ENCODE measurements around the gene MKNK1.

The MKNK1 gene

DNA sequence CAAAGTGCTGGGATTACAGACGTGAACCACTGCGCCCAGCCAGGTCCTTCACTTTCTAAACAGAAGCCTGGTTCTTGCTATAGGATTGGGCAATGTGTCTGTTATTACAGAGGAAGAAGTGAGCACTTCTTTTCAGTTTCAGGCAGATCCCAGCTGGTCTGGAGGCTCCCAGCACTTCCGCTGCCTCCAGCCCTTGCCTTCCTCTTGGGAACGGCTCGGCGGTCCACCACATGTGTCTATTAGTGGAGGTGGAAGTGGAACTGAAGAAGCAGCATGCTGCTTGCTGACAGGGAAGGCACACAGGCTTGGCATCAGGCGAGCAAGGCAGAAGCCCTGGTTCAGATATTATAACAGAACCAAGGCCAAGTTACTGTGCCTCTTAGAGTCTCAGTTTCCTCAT, 17.0 kb downstream of the MKNK1 start:
- no peak for DNase-seq (ENCODE audit: low read depth, low spot score)
- H3K4me3 ChIP-seq (ENCODE audit: low read depth, low read length): no peak overlapping the region
- POLR2A ChIA-PET: no interaction called here
- TF ChIP-seq, protein P1, sequence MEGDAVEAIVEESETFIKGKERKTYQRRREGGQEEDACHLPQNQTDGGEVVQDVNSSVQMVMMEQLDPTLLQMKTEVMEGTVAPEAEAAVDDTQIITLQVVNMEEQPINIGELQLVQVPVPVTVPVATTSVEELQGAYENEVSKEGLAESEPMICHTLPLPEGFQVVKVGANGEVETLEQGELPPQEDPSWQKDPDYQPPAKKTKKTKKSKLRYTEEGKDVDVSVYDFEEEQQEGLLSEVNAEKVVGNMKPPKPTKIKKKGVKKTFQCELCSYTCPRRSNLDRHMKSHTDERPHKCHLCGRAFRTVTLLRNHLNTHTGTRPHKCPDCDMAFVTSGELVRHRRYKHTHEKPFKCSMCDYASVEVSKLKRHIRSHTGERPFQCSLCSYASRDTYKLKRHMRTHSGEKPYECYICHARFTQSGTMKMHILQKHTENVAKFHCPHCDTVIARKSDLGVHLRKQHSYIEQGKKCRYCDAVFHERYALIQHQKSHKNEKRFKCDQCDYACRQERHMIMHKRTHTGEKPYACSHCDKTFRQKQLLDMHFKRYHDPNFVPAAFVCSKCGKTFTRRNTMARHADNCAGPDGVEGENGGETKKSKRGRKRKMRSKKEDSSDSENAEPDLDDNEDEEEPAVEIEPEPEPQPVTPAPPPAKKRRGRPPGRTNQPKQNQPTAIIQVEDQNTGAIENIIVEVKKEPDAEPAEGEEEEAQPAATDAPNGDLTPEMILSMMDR (IDR thresholded peaks at IDR 0.05; ENCODE audit: insufficient read depth, low read length, missing control alignments): no peak
- CTCF ChIA-PET: no interaction called here

DNA sequence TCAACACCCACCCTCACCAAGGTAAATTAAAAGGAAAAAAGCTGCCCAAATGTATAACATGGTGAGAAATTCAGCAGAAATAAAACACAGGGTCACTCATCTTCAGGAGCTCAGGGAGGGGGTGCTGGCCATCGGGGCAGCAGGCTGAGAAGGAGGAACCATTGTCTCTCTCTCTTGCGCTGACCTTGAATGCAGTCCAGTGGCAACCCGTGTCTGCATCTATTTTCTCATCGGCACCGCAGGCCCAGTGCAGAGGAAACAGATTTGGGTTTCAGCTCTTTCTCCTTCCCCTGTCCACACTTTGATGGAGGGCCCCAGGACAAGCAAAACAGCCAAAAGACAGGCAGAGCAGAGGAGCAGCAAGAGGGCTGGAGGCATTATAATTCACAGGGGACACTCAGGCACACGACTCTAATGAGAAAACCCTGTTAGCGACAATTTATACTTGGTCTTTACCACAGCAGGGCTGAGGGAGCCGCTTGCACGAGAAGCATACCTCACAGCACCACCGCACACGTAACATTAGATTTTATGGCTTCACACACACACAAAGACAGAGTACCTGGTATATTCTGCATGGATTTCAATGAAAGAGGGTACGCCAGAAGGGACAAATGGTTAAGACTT, 18.6 kb downstream of the MKNK1 start:
- H3K4me3 ChIP-seq (ENCODE audit: low read depth, low read length): no peak overlapping the region
- TF ChIP-seq, protein P1 (IDR thresholded peaks at IDR 0.05; ENCODE audit: insufficient read depth, low read length, missing control alignments): no peak

DNA sequence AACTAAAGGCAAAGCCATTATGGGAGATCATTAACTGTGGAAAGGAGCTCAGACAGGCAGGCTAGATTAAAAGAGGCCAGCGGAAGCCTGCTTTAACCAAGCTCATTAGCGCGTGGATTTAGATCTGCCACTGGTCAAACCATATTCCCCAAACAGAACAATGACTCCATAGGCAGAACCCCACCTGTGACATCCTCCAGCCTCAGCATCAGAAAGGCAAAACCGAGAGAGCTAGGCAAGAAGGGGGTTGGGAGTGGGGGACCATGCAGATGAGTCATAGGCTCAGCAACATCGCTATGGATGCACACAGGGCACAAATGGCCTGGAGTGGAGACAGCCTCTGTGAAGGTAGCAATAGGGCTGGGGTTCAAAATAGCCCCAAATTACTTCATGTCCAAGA, 20.6 kb downstream of the MKNK1 start:
- CTCF ChIA-PET: interaction anchor here (1.2 to 1.7 kb wide), 3 partner anchors 35 to 56 kb away, joined by 4 read pairs; no protein-coding TSS in a partner anchor

More for the DNA sequence above, 18.6 kb downstream of the MKNK1 start:
- no peak for DNase-seq (ENCODE audit: low read depth, low spot score)
- CTCF ChIA-PET: interaction anchor here (1.3 kb wide), 1 partner anchor 31 kb away, joined by 3 read pairs; the partner anchor contains the start of gene MOB3C
- POLR2A ChIA-PET: no interaction called here

DNA sequence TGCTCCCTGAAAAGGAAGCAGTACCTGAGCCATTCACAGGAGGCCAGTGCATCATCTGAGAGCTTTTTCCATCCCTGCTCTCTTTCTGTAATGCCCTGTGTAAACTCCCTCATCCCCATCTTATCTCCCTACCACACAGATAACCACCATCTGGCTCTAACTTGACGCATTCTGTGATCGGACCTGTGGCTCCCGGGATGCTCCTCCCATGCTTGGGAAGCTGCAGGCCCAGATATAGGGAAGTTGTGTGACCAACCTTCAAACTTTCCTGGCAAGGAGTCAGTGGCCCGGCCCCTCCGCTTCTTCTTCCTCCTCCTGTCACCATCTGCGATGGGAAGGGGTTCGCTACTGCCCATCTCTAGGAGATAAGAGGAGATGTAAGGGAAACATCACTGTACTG, 21.1 kb downstream of the MKNK1 start:
- POLR2A ChIA-PET: no interaction called here
- TF ChIP-seq, protein P1 (IDR thresholded peaks at IDR 0.05; ENCODE audit: insufficient read depth, low read length, missing control alignments): no peak
- H3K4me3 ChIP-seq (ENCODE audit: low read depth, low read length): no peak overlapping the region
- CTCF ChIA-PET: interaction anchor here (1.2 to 1.7 kb wide), 3 partner anchors 35 to 56 kb away, joined by 4 read pairs; no protein-coding TSS in a partner anchor
- no peak for DNase-seq (ENCODE audit: low read depth, low spot score)

More for the DNA sequence above, 20.6 kb downstream of the MKNK1 start:
- no peak for DNase-seq (ENCODE audit: low read depth, low spot score)
- no peak overlapping the region for H3K4me3 ChIP-seq (ENCODE audit: low read depth, low read length)
- POLR2A ChIA-PET: no interaction called here
- TF ChIP-seq, protein P1 (IDR thresholded peaks at IDR 0.05; ENCODE audit: insufficient read depth, low read length, missing control alignments): no peak

DNA sequence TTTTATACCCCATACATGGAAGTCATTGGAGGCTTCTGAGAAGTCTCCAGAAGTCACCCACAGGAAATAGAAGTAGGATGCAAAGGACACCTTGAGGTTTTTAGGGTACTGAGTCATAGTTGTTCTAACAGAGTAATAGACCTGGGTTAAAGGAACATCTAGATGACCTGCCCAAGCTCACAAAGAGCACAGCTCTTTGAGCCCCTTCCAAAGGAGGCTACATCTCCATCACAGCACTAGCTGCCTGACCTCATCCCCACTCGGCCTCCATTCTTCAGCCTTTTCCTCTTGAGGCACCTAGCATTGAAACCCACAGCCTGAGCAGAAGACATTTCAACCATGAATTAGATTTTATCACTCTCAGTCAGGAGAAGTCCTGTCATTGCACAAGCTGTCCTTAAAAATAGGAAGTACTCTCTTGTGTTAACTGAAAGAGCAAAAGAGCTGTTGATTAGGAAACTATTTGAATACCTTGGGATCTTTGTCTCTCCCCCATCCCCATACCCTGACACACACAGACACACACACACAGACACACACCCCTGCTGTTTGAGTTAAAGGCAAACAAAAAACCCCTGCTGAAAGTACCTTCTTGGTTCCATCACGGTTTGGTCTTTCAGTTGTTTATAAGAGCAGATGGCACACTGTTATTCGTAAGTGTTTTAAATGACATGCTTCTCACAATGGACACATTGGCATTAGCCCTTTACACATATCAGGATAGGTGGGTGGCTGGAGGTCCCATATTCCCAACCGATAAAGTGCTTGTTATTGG, 22.2 kb downstream of the MKNK1 start:
- ChIA-PET CTCF (interaction anchor here (1.3 kb wide), 1 partner anchor 34 kb away, joined by 4 read pairs; no protein-coding TSS in a partner anchor), POLR2A (no interaction called here)
- no peak for DNase-seq (ENCODE audit: low read depth, low spot score)
- H3K4me3 ChIP-seq (ENCODE audit: low read depth, low read length): no peak overlapping the region
- TF ChIP-seq, protein P1 (IDR thresholded peaks at IDR 0.05; ENCODE audit: insufficient read depth, low read length, missing control alignments): no peak
